ENCODE measurements around the gene SPTY2D1.
"Not testable (repeated sequence)": the region's sequence is repeated elsewhere in the genome, so short reads cannot be mapped to it uniquely, and the experiment has no call there.

SPTY2D1 gene, protein sequence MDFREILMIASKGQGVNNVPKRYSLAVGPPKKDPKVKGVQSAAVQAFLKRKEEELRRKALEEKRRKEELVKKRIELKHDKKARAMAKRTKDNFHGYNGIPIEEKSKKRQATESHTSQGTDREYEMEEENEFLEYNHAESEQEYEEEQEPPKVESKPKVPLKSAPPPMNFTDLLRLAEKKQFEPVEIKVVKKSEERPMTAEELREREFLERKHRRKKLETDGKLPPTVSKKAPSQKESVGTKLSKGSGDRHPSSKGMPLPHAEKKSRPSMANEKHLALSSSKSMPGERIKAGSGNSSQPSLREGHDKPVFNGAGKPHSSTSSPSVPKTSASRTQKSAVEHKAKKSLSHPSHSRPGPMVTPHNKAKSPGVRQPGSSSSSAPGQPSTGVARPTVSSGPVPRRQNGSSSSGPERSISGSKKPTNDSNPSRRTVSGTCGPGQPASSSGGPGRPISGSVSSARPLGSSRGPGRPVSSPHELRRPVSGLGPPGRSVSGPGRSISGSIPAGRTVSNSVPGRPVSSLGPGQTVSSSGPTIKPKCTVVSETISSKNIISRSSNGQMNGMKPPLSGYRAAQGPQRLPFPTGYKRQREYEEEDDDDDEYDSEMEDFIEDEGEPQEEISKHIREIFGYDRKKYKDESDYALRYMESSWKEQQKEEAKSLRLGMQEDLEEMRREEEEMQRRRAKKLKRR

DNA sequence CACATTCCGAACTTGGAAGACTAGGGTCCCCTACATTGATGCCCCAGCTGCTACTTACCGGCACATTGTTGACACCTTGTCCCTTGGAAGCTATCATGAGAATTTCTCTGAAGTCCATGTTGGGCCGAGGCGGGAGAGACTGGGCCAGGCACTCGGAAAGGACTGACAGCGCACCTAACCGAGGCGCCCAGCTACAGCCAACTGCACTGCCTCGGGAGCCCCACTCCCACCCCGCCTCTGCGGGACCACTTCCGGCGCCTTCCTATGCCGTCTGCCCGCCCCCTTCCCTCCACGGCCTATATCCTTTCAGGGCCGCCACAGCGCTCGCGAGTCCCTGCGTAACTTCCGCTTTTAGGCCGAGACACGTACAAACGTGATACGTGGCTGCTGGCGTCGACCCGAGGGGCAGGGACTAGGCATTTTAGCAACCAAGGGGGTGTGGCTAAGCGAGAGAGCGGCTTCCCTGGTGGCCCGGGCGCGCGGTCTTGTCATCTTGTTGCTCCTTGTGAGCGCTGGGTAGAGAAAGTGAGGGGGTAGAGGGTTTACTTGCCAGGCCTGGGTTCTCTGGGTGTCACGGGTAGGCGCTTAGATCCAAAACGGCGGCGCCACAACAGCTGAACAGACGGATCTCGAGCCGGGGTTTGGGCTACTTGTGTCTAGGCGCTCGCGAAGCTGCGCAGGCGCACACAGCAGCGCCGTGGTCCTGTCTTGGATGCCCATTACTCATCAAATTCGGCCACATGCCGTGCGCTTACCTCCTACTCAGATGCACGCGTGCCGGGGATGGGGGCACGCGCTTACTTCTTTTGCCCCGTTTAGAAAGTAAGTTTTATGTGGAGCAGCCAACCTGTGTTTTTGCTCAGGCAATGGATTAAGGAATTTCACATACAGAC is at the start of gene SPTY2D1:
TSS of gene SPTY2D1 (minus strand) at position 203 of the 893 bp plus-strand sequence. CDS start at position 118, 85 bp downstream.
- peak; percentile 88 to 95 (median 94) for DNase-seq

GRCh38 chr11:18682466-18682865 is 48.3 kb upstream of the SPTY2D1 start:
- DNase-seq = no peak

DNA sequence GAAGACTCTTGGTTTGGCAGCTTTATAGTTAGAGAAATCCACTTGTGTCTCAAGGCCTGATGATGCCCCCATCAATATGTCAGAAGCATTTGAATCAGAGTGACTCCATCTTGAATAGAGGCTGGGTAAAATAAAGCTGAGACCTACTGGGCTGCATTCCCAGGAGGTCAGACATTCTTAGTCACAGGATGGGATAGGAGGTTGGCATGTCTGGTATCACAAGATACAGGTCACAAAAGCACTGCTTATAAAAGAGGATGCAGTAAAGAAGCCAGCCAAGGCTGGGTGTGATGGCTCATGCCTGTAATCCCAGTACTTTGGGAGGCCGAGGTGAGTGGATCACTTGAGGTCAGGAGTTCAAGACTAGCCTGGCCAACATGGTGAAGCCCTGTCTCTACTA is 47.8 kb upstream of the SPTY2D1 start:
- DNase-seq = not testable (repeated sequence)

GRCh38 chr11:18677560-18677959 is 43.4 kb upstream of the SPTY2D1 start:
- DNase-seq = no peak

DNA sequence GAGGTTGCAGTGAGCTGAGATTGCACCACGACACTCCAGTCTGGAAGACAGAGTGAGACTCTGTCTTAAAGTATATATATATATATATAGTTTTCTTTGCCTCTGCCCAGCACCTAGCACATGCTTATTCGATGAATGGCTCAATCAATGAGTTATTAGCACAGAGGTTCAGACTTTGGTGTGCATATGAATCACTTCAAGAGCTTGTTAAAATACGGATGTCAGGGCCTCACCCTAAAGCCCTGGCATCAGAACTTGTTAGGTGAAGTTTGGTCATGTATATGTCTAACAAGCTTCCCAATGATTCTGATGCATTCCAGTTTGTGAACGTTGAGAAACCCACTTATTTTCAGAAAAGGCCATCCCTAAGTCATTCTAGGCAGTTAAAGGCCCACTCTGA is 42.7 kb upstream of the SPTY2D1 start:
- DNase-seq = no peak

- peak in 1 of 4 experiments; percentile 5 for DNase-seq
Measured at GRCh38 chr11:18672209-18672608, 38.1 kb upstream of the SPTY2D1 start.

DNA sequence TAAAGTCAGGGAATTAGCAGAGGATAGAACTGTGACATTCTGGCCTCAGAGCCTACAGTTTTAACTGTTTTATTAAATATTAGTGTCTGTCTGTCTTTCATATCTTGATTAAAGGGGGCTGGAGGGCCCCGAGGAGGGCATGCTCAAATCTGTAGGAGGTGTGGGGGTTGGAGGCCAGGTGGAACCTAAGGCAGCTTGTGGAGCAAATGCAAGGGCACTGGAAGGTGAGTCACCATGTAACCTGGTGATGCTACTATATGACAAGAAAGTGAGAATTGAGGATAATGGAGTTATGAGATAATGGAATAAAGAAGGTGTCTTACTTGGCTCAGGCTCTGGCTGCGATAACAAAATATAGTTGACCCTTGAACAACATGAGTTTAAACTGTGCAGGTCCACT is 37.1 kb upstream of the SPTY2D1 start:
- no peak for DNase-seq

DNA sequence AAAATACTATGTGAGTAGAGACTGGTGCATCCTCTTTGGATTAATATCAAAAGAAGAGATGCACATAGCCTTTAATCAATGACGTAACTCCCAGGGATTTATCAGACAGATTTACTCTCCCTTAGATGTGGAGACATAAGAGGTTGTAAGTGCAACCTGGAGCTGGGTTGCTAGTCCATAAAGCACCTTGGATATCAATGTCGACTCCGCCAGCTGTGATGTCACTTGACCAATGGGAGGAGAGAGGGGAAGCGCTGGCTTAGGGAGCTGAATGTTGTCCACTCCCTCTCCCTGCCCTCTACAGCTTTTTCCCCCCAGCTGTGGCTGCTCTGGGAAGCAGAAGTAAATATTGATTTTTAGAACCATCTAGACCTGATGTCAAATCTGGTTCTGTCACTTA is 35.6 kb upstream of the SPTY2D1 start:
- no peak for DNase-seq

DNA sequence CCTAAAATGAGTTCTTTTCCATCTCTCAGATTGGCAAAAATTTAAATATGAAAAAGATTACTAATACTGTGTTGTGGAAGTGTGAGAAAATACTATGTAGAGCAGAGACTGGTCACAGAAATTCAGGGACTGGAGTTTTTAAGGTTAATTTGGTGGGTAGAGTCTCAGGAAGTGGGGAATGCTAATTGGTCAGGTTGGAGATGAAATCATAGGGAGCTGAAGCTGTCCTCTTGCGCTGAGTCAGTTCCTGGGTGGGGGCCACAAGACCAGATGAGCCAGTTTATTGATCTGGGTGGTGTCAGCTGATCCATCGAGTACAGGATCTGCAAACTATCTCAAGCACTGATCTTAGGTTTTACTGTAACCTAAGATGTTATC is 35.1 kb upstream of the SPTY2D1 start:
- no peak for DNase-seq

- no peak for DNase-seq
Measured at GRCh38 chr11:18668131-18668530, 34.0 kb upstream of the SPTY2D1 start.

DNA sequence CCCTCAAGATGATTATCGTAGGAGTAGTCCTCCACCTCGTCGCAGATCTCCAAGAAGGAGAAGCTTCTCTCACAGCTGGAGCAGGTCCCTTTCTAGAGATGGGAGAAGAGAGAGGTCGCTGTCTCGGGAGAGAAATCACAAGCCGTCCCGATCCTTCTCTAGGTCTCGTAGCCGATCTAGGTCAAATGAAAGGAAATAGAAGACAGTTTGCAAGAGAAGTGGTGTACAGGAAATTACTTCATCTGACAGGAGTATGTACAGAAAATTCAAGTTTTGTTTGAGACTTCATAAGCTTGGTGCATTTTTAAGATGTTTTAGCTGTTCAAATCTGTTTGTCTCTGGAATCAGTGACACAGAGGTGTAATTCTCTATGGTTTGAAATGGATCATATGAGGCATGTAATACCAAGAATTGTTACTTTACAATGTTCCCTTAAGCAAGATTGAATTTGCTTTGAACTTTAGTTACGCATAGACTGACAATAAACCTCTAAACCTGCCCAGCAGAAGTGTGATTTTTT is 31.3 kb upstream of the SPTY2D1 start:
- not testable (repeated sequence) for DNase-seq

DNA sequence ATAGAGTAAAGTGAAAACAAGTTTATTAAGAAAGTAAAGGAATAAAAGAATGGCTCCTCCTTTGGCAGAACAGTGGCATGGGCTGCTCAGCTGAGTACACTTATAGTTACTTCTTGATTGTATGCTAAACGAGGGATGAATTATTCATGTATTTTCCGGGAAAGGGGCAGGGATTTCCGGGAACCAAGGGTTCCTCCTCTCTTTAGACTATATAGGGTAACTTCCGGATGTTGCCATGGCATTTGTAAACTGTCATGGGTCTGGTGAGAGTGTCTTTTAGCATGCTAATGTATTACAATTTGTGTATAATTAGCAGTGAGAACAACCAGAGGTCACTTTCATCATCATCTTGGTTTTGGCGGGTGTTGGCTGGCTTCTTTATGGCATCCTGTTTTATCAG is 23.5 kb upstream of the SPTY2D1 start:
- DNase-seq = no peak

DNA sequence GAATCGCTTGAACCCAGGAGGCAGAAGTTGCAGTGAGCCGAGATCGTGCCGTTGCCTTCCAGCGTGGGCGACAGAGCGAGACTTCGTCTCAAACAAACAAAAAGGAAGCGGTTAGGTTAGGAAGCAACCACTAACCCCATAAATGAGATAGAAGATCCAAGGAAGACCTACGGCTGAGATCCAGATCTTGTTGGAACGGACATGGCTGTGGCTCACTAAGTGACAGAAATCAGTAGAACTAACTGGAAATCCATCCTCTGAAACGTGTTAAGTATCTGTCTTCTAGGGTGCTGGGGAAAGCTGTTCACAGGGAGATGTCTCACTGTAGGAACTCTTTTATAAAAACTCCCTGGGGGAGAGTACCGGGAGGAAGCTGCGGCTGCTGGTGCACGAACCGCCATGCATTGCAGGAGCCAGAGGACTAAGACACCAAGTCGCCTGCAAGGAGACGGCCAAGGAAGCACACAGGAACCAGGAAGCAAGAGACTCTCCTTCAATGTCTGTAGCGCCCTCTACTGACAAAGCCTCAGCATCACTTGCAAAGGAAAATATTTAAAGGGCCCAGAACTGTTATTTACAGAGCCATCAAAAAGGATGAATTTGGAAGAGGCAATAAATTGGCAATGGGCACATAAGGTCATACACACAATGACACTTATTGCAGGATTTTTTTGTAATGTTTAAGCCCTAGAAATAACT is 16.9 kb upstream of the SPTY2D1 start:
- DNase-seq = no peak

DNA sequence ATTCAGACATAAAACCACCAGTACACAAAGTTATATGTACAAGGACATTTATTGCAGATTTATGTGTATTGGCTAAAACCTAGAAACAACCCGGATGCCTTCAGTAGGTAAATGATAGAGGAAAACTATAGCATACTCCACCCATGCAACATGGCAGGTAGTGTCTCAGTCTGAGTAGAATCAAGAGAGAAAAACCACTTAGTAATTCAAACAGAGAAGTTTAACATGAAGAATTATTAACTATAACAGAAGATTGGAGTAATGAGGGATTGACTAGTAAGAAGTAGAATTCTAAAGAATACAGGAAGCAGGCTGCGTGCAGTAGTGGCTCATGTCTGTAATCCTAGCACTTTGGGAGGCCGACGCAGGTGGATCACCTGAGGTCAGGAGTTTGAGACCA is 16.2 kb upstream of the SPTY2D1 start:
- no peak for DNase-seq

DNA sequence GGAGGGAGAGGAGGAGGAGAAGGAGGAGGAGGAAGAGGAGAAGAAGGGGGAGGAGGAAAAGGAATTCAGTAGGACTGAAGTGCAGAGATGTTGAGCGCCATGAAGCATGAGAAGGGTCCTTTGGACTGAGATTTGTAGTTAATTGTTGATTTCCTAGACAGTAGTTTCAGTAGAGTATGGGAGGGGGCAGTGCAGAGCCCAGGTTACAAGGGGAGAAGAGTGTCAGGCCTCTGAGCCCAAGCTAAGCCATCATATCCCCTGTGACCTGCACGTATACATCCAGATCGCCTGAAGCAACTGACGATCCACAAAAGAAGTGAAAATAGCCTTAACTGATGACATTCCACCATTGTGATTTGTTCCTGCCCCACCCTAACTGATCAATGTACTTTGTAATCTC is 8.9 kb upstream of the SPTY2D1 start:
- DNase-seq = not testable (repeated sequence)

DNA sequence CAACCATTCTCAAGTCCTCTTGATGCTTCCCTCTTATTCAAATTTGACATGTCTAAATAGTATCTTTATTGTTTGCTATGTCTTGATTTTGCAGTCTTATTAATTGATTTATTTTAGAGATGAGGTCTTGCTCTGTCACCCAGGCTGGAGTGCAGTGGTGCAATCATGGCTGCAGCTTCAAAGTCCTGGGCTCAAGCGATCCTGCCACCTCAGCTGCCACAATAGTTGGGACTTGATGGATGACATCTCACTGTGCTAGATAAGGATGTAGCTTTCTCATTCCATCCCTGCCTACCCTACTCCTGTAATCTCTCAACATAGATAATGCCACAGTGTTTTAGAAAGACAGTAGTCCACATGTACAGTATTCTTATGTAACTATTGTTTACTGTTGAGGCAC is 7.5 kb upstream of the SPTY2D1 start:
- DNase-seq = no peak

DNA sequence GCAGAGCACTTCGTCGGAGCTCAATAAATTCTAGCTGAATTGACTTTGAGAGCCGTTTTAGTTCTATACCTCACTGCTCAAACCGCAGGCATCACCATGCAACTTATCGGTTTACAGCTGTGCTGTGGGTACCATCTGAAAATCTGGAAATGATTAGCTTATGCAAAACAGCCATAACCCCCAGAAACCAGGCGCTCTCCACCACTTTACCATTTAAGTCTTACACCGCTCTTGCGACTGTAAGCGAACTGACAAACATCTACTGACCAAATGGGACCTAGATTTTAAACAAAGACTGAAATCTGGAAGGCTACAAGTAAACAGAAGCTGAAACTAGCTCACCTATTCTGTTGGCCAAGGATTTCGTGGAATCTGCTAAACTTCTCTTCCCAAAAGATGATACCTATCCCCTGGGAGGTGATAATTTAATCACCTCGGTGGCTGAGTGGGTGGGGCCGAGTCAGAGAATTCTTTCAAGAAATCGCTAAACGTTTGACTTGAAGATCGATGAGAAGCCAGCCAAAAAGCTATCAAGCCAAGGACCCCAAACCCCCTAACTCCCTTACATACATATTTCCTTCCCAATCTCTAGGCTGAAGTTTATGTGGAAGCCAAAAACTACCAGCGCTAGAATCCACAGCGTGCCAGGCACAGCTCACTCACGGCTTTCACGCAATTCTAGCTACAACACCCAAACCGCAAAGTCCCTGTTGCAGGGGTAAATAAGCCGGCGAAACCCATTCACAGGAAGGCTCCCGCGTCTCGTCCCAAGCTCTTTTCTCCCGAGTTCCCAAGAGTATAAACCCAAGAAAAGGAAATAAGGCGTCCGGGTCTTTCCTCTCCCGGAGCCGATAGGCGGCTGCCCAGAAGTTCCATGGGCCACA is 644 bp downstream of the SPTY2D1 start:
- no peak for DNase-seq

DNA sequence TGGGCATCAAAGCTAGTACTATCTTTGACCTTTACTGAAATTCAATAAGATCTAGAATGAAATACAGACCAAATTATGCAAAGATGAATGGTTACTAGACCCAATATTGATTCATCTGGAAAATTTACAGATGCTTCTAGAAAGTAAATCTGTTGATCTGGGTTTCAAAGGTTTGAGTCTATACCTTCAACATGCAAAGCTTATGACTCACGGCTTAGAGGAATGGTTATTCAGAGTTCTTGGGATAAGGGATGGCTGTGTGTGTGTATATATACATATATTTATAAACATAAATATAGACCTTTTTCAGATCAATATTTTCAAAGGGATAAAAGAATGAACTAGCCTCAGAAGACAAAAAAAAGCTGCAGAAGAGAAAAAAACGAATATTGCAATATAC is 1.3 kb downstream of the SPTY2D1 start:
- no peak for DNase-seq

DNA sequence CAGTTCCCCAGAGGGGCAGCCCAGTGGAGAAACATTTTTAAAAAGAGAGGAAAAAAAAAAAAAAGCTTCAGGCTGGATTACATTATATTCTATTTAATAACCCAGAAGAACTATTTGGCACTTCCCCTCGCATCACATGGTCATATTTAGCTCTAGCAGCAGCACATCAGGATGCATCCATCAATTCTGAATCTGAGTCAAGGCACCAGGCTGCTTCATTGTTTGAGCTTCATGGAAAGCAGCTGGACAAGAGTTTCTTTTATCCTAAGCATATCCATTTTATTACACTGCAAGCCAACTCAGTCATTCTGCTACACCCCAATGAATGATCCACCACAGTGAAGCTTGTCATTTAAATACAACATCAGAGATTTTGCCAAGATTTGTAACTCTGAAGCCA is 10.0 kb downstream of the SPTY2D1 start:
- no peak for DNase-seq

GRCh38 chr11:18623707-18624106 is 10.4 kb downstream of the SPTY2D1 start:
- no peak for DNase-seq

DNA sequence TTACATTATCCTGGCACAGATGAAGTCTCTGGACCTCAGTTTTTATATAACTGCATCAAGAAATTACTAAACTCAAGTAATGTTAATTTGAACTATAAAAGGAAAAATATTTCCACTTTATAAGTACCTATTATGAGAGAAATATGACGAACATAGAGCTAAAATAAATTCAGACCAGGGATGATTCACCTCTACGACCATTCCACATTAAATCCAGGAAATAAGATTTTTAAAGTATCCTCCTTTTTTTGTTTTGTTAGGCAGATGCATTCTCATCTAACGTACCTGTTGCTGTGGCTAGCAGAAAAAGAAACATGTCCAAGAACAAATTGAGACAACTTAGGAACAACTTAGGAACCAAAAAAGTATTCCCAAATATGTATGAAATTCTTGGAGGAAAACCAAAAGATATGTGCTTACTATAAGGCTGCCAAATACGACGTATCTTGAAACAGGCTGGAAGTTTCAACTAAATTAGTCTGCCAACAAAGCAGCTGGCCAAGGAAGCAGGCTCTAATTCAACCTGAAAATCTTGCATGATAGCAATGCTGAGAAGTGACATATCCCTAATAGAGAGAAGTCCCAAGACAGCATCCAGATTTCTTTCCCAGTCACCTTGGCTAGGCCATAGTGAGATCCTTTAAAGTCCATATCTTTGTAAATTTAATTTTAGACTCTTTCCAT is 15.7 kb downstream of the SPTY2D1 start:
- no peak for DNase-seq

Measured in activated naive CD4-positive, alpha-beta T cell (primary cell).